Measurements from ENCODE around the gene AGPAT1. TPM values are rescaled to one million over a fixed set of nuclear protein-coding genes. Genes with fewer than 3 reads are reported as not detected.

The AGPAT1 gene
- total RNA-seq, 1 donor from 2014 or later, result 8.4 TPM

DNA sequence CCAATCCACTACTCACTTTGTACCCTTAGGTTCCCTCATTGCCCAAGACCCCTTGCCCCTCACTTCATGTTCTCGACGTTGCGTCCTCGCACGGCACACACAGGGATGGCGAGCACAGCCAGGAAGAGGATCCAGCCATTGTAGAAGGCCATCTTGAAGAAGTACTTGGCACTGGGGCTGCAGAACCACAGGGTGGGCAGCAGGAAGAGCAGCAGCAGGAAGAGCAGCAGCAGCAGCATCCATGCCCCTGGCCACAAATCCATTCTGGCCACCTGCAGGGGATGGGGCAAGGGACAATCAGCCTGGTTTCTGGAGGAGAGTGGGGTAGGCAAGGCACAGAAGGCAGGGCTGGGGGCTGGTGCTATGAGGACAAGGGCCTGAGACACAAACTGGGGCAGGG lies 4.7 kb downstream of the AGPAT1 start:
- Histone ChIP-seq H3K9me3 (ENCODE audit: control insufficient read depth in 3 of 3, low read length in 3 of 3) (no peaks in the 10 kb centered on the region), H3K27me3 (ENCODE audit: control insufficient read depth in 3 of 3, insufficient read depth in 3 of 3, low read length in 3 of 3) (no peaks in the 10 kb centered on the region), H3K36me3 (ENCODE audit: control insufficient read depth in 3 of 3, insufficient read depth in 3 of 3, low read length in 3 of 3) (peaks cover 35 to 47% (median 42%) of the 10 kb centered on the region in 3 donors), H3K27ac (ENCODE audit: low read depth, low read length) (no peak overlapping the region), H3K4me1 (ENCODE audit: control insufficient read depth in 3 of 3, insufficient read depth in 3 of 3, low read length in 3 of 3) (peaks cover 11 to 27% (median 14%) of the 10 kb centered on the region in 3 donors), H3K4me3 (ENCODE audit: low read length in 3 of 3) (no peak overlapping the region), H3K9ac (ENCODE audit: low read depth in 1 of 3, low read length in 3 of 3) (peak overlapping the region in 1 of 3 donors; percentile 25)

DNA sequence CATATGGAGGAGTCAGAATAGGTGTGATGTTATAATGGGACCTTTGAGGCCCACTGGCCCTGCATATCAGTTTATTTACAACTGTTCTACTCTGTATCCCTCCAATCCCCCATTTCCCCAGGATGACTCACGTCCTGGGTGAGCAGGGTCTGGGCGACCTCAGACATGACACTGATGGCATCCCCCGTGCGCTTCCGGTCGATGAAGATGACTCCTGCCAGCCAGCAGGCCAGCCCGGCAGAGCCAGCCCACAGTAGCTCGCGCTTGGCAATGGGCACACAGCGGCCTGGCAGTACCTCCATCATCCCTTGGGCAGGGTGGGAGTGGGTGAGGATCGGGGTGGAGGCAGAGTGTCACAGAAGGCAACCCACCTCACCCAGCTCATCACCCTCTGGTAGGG lies 5.6 kb downstream of the AGPAT1 start:
- H3K9me3 ChIP-seq (ENCODE audit: control insufficient read depth in 3 of 3, low read length in 3 of 3), result no peaks in the 10 kb centered on the region
- H3K27me3 ChIP-seq (ENCODE audit: control insufficient read depth in 3 of 3, insufficient read depth in 3 of 3, low read length in 3 of 3), result no peaks in the 10 kb centered on the region
- no peak overlapping the region for H3K9ac ChIP-seq (ENCODE audit: low read depth in 1 of 3, low read length in 3 of 3)
- H3K36me3 ChIP-seq (ENCODE audit: control insufficient read depth in 3 of 3, insufficient read depth in 3 of 3, low read length in 3 of 3), result peaks cover 36 to 55% (median 43%) of the 10 kb centered on the region in 3 donors
- H3K27ac ChIP-seq (ENCODE audit: low read depth, low read length), result no peak overlapping the region
- H3K4me3 ChIP-seq (ENCODE audit: low read length in 3 of 3), result no peak overlapping the region
- H3K4me1 ChIP-seq (ENCODE audit: control insufficient read depth in 3 of 3, insufficient read depth in 3 of 3, low read length in 3 of 3), result peaks cover 7 to 20% (median 9%) of the 10 kb centered on the region in 3 donors

DNA sequence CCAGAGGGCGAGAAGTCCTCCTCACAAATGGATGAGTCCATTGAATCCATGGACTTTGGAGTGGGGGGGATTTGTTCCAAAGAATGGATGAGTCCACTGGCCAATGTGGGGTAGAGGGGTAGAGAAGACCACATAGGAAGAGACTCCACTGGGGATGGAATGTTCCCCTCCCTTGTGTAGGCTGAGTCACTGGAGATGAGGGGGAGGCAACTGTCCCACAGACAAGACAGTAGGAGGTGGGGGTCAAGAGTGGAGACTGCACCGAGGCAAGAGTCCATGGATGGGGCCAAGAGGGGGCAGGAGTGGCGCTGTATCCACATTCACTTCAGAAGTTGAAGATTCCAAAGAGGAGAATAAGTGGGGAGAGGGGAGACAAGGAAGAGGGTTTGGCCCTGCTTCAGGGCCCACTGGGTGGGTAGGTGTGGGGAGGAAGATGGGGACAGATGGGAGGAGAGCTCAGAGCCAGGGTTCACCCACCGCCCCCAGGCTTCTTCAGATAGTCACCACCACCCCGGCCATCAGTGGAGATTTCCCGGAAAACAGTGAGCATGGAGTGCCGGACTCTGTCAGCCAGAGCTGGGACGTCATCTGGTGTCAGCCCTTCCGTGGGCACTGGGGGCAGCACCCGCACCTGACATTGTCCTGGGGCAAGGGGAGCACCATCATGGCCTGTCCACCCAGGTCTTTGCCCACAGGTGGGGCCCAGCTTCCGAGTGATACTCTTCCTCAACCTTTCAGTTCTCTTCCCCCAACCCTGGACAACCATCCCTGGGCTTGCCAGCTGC lies 6.9 kb downstream of the AGPAT1 start:
- H3K9ac ChIP-seq (ENCODE audit: low read depth in 1 of 3, low read length in 3 of 3), result no peak overlapping the region
- H3K36me3 ChIP-seq (ENCODE audit: control insufficient read depth in 3 of 3, insufficient read depth in 3 of 3, low read length in 3 of 3), result peaks cover 36 to 57% (median 43%) of the 10 kb centered on the region in 3 donors
- no peaks in the 10 kb centered on the region for H3K9me3 ChIP-seq (ENCODE audit: control insufficient read depth in 3 of 3, low read length in 3 of 3)
- H3K27me3 ChIP-seq (ENCODE audit: control insufficient read depth in 3 of 3, insufficient read depth in 3 of 3, low read length in 3 of 3), result no peaks in the 10 kb centered on the region
- no peak overlapping the region for H3K27ac ChIP-seq (ENCODE audit: low read depth, low read length)
- no peak overlapping the region for H3K4me3 ChIP-seq (ENCODE audit: low read length in 3 of 3)
- H3K4me1 ChIP-seq (ENCODE audit: control insufficient read depth in 3 of 3, insufficient read depth in 3 of 3, low read length in 3 of 3), result peaks cover 0 to 7% (median 0%) of the 10 kb centered on the region in 3 donors

DNA sequence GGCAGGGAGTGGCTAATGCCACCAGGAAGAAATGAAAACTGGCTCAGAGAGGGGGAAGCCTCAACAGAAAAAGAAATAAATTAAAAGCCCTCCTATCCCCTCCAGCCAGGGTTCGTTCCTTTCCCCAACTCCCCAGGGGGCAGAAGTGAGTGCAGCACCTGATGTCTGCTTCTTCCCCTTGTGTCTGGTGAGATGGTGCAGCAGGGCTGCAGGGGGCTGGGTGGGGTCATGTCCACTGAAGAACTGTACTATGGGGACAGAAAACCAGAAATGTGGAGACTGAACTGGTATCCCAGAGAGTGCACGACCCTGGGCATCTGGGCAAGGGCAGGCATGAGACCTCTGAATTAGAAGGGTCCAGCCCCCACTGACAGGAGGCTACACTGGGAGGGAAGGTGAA lies 7.5 kb downstream of the AGPAT1 start:
- Histone ChIP-seq H3K36me3 (ENCODE audit: control insufficient read depth in 3 of 3, insufficient read depth in 3 of 3, low read length in 3 of 3) (peaks cover 36 to 58% (median 43%) of the 10 kb centered on the region in 3 donors), H3K4me1 (ENCODE audit: control insufficient read depth in 3 of 3, insufficient read depth in 3 of 3, low read length in 3 of 3) (peaks cover 0 to 6% (median 0%) of the 10 kb centered on the region in 3 donors), H3K27ac (ENCODE audit: low read depth, low read length) (no peak overlapping the region), H3K4me3 (ENCODE audit: low read length in 3 of 3) (no peak overlapping the region), H3K9ac (ENCODE audit: low read depth in 1 of 3, low read length in 3 of 3) (no peak overlapping the region), H3K27me3 (ENCODE audit: control insufficient read depth in 3 of 3, insufficient read depth in 3 of 3, low read length in 3 of 3) (no peaks in the 10 kb centered on the region), H3K9me3 (ENCODE audit: control insufficient read depth in 3 of 3, low read length in 3 of 3) (no peaks in the 10 kb centered on the region)

DNA sequence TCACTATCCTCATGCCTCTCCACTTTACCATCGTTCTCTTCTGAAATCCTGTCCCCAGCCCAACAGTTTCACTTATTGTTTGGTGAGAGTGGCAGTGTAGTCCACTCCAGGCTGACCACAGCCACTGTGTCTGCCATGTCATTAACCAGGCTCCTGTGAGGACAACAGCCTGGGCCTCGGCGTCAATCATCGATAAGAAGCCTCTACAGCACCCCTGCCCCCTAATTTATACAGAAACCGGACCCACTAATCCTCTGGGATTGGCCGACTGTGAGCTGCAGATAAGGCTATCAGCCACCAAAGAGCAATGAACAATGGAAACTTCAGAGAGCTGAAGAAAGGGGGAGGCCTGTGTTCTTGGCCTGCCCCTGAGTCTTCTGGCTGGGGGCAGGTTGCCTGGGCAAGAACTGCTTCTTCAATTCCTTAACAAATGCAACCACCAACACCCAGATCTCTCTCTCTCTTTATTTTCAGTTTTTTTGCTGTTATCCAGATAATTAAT lies 8.1 kb downstream of the AGPAT1 start:
- Histone ChIP-seq H3K27ac (ENCODE audit: low read depth, low read length) (no peak overlapping the region), H3K27me3 (ENCODE audit: control insufficient read depth in 3 of 3, insufficient read depth in 3 of 3, low read length in 3 of 3) (no peaks in the 10 kb centered on the region), H3K9me3 (ENCODE audit: control insufficient read depth in 3 of 3, low read length in 3 of 3) (no peaks in the 10 kb centered on the region), H3K4me1 (ENCODE audit: control insufficient read depth in 3 of 3, insufficient read depth in 3 of 3, low read length in 3 of 3) (peaks cover 0 to under 1% (median 0%) of the 10 kb centered on the region in 3 donors), H3K36me3 (ENCODE audit: control insufficient read depth in 3 of 3, insufficient read depth in 3 of 3, low read length in 3 of 3) (peaks cover 40 to 62% (median 43%) of the 10 kb centered on the region in 3 donors), H3K9ac (ENCODE audit: low read depth in 1 of 3, low read length in 3 of 3) (no peak overlapping the region), H3K4me3 (ENCODE audit: low read length in 3 of 3) (no peak overlapping the region)

DNA sequence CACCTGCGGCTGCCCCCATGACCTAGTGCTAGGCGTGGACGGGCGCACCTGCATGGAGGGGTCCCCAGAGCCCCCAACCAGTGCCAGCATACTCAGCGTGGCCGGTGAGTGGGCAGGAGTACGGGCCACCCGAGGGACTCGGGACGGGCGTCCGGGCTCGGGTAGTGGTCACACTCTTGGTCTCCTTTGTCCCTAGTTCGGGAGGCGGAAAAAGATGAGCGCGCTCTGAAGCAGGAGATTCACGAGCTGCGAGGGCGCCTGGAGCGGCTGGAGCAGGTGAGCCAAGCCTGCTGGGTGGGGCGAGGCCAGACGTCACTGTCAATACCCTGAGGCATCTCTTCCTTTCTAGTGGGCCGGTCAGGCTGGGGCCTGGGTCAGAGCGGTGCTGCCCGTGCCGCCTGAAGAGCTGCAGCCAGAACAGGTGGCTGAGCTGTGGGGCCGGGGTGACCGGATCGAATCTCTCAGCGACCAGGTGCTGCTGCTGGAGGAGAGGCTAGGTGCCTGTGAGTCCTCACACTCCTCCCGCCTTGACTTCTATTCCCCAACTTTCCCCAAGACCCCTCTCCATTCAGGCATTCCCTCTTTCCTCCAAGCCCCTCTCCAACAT lies 8.6 kb downstream of the AGPAT1 start:
- H3K9ac ChIP-seq (ENCODE audit: low read depth in 1 of 3, low read length in 3 of 3), result no peak overlapping the region
- H3K27ac ChIP-seq (ENCODE audit: low read depth, low read length), result no peak overlapping the region
- peaks cover 43 to 68% (median 44%) of the 10 kb centered on the region in 3 donors for H3K36me3 ChIP-seq (ENCODE audit: control insufficient read depth in 3 of 3, insufficient read depth in 3 of 3, low read length in 3 of 3)
- no peaks in the 10 kb centered on the region for H3K27me3 ChIP-seq (ENCODE audit: control insufficient read depth in 3 of 3, insufficient read depth in 3 of 3, low read length in 3 of 3)
- no peaks in the 10 kb centered on the region for H3K9me3 ChIP-seq (ENCODE audit: control insufficient read depth in 3 of 3, low read length in 3 of 3)
- peaks cover 0 to 5% (median 0%) of the 10 kb centered on the region in 3 donors for H3K4me1 ChIP-seq (ENCODE audit: control insufficient read depth in 3 of 3, insufficient read depth in 3 of 3, low read length in 3 of 3)
- no peak overlapping the region for H3K4me3 ChIP-seq (ENCODE audit: low read length in 3 of 3)

DNA sequence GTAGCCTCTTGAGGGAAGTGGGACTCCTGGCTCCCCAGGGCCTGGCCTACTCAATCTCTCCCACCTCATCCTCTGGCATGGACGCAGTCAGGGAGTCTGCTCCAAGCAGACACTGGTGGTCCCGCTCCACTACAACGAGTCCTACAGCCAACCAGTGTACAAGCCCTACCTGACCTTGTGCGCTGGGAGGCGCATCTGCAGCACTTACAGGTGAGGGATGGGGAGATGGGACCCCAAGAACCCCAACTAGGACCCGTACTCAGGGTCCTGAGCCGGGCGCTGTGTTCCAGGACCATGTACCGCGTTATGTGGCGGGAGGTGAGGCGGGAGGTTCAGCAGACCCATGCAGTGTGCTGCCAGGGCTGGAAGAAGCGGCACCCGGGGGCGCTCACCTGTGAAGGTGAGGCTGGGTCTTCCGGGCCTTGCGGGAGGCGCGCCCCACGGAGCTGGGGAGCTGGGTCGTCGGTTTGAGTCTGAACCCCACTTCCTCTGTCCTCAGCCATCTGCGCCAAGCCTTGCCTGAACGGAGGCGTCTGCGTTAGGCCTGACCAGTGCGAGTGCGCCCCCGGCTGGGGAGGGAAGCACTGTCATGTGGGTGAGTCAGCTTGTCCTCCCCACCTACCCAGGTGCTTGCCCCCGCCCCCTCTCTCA lies 9.3 kb downstream of the AGPAT1 start:
- Histone ChIP-seq H3K9ac (ENCODE audit: low read depth in 1 of 3, low read length in 3 of 3) (no peak overlapping the region), H3K4me3 (ENCODE audit: low read length in 3 of 3) (no peak overlapping the region), H3K9me3 (ENCODE audit: control insufficient read depth in 3 of 3, low read length in 3 of 3) (no peaks in the 10 kb centered on the region), H3K36me3 (ENCODE audit: control insufficient read depth in 3 of 3, insufficient read depth in 3 of 3, low read length in 3 of 3) (peaks cover 43 to 68% (median 45%) of the 10 kb centered on the region in 3 donors), H3K4me1 (ENCODE audit: control insufficient read depth in 3 of 3, insufficient read depth in 3 of 3, low read length in 3 of 3) (peaks cover 0 to 5% (median 0%) of the 10 kb centered on the region in 3 donors), H3K27me3 (ENCODE audit: control insufficient read depth in 3 of 3, insufficient read depth in 3 of 3, low read length in 3 of 3) (no peaks in the 10 kb centered on the region), H3K27ac (ENCODE audit: low read depth, low read length) (no peak overlapping the region)

DNA sequence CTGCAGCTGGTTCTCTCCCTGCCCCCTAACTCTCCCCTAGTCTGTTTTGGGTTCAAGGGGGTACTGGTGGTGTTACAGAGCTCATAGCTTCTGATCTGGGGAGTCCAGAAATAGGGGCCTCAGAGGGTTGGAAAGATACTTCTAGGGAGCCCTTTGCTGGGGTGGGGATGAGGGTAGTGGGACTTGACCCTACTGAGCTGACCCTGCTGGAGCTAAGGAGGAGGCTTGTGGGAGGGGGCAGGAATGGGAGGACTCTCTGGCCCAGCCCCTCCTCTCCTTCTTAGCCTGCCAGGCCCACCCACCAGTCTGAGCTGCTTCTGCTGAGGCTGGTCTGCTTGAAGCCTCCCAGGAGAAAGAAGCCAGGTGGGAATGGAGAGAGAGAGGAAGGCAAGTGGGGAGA lies 11.6 kb downstream of the AGPAT1 start, which contains the start of gene EGFL8:
Gene EGFL8 (plus strand): TSS at position 301 of the 400 bp plus-strand sequence. CDS start 1,571 bp downstream, outside the sequence.
- H3K9me3 ChIP-seq (ENCODE audit: control insufficient read depth in 3 of 3, low read length in 3 of 3), result no peaks in the 10 kb centered on the region
- H3K9ac ChIP-seq (ENCODE audit: low read depth in 1 of 3, low read length in 3 of 3), result peak within 1 kb of the TSS in 1 of 3 donors; percentile 45
- peaks cover 24 to 48% (median 29%) of the 10 kb centered on the region in 3 donors for H3K36me3 ChIP-seq (ENCODE audit: control insufficient read depth in 3 of 3, insufficient read depth in 3 of 3, low read length in 3 of 3)
- H3K27me3 ChIP-seq (ENCODE audit: control insufficient read depth in 3 of 3, insufficient read depth in 3 of 3, low read length in 3 of 3), result no peaks in the 10 kb centered on the region
- H3K27ac ChIP-seq (ENCODE audit: low read depth, low read length), result no peak within 1 kb of the TSS
- no peak within 1 kb of the TSS for H3K4me3 ChIP-seq (ENCODE audit: low read length in 3 of 3)
- H3K4me1 ChIP-seq (ENCODE audit: control insufficient read depth in 3 of 3, insufficient read depth in 3 of 3, low read length in 3 of 3), result peaks cover 0 to 5% (median 0%) of the 10 kb centered on the region in 3 donors

DNA sequence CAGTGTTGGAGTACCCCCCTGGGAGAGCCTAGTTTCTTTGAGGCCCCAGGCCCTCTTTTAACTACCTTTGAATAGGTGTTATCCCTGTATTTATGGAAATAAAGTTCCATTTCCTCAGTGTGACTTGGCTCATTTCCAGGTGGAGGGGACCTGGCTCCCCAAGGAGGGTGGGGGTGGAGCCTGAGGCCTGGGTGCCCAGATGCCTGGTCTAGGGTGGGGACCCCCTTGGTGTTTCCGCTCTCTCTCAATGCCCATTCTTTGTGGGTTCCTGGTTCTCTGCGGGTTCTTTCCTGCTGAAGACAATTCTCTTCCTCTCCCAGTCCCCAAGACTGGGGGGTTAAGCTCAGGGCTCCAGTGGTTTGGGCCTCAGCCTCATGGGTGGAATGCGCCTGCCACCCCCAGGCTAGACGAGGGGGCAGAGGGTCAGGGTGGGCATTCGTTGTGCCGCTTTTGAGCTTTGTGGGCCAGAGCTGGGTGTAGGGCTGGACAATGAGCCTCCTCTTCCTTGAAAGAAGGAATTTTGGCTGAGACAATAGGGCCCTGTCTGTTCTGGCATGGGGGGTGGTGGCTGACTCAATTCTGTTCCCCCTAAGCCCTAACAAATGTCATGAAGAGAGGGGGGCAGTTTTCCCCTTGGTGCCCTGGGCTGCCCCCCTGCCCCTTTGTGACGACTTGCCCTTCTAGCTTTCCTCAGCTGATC lies 12.2 kb downstream of the AGPAT1 start:
- Histone ChIP-seq H3K9ac (ENCODE audit: low read depth in 1 of 3, low read length in 3 of 3) (peak overlapping the region in 1 of 3 donors; percentile 45), H3K9me3 (ENCODE audit: control insufficient read depth in 3 of 3, low read length in 3 of 3) (no peaks in the 10 kb centered on the region), H3K4me3 (ENCODE audit: low read length in 3 of 3) (no peak overlapping the region), H3K36me3 (ENCODE audit: control insufficient read depth in 3 of 3, insufficient read depth in 3 of 3, low read length in 3 of 3) (peaks cover 19 to 44% (median 26%) of the 10 kb centered on the region in 3 donors), H3K27ac (ENCODE audit: low read depth, low read length) (no peak overlapping the region), H3K4me1 (ENCODE audit: control insufficient read depth in 3 of 3, insufficient read depth in 3 of 3, low read length in 3 of 3) (peaks cover 0 to 5% (median 0%) of the 10 kb centered on the region in 3 donors), H3K27me3 (ENCODE audit: control insufficient read depth in 3 of 3, insufficient read depth in 3 of 3, low read length in 3 of 3) (no peaks in the 10 kb centered on the region)
